Heart left ventricle (tissue), 13 donors: ENCODE measurements around the gene MVP.

Source experiments
- CTCF ChIP-seq, 12 donors: fragments of 200-600 bp; sonication (generic) in 4 of 12; IDR thresholded peaks; one replicate each; pipeline versions ENCODE4 v1.5.0 to v1.8.0; 2018 to 2022; ENCODE audit warnings: antibody characterized with exemption in 12 of 12, mild to moderate bottlenecking in 5 of 12
- POLR2A ChIP-seq, 2 donors: fragments of 450-650 bp; IDR thresholded peaks; one replicate each; pipeline ENCODE4 v1.6.1; 2017; ENCODE audit warnings: antibody characterized with exemption in 2 of 2, mild to moderate bottlenecking in 2 of 2, moderate library complexity in 2 of 2
- donor health status: ischemic (EF 13 %, LVEDD 7.1; RV severe dilation, severe dysfunction).
- donor health status: DM: no; HTN: yes; CAD: no.
- donor health status: DM: no; HTN: no; CAD: no.
- donor health status: ischemic (EF 25% LVEDD 6.9; RV normal size, moderate dysfunction).
- donor health status: ischemic (EF 25% LVEDD 5.7; RV mildly dilated, moderate dysfunction).
- donor health status: ischemic (EF 35%, LVEDD 5.7; RV mildly dilated, moderate dysfunction).
- donor health status: nonischemic (EF 11% LVEDD 7.7; RV severe dilation, severe dysfunction).
- donor health status: DM: yes; HTN: yes; CAD: no.
- donor health status: PGD.
- donor health status: ischemic (EF 29% LVEDD 5.4; RV normal size, mild dysfunction).
- donor health status: nonischemic (EF 23%, LVEDD 6.1; RV moderate dilation, normal function).

GRCh38 chr16:29808219-29808900 lies 11.9 kb upstream of the MVP start:
- TF ChIP-seq CTCF (IDR thresholded peaks at IDR 0.05): no peak
- no peak for TF ChIP-seq POLR2A (IDR thresholded peaks at IDR 0.05)
